ENCODE results near the gene MAPK4. TPM values are rescaled to one million over a fixed set of nuclear protein-coding genes. Genes with fewer than 3 reads are reported as not detected.

The MAPK4 gene
- total and polyA plus RNA-seq, 7 donors = 0.60 to 16.1 (median 8.8) TPM; not detected in 1

DNA sequence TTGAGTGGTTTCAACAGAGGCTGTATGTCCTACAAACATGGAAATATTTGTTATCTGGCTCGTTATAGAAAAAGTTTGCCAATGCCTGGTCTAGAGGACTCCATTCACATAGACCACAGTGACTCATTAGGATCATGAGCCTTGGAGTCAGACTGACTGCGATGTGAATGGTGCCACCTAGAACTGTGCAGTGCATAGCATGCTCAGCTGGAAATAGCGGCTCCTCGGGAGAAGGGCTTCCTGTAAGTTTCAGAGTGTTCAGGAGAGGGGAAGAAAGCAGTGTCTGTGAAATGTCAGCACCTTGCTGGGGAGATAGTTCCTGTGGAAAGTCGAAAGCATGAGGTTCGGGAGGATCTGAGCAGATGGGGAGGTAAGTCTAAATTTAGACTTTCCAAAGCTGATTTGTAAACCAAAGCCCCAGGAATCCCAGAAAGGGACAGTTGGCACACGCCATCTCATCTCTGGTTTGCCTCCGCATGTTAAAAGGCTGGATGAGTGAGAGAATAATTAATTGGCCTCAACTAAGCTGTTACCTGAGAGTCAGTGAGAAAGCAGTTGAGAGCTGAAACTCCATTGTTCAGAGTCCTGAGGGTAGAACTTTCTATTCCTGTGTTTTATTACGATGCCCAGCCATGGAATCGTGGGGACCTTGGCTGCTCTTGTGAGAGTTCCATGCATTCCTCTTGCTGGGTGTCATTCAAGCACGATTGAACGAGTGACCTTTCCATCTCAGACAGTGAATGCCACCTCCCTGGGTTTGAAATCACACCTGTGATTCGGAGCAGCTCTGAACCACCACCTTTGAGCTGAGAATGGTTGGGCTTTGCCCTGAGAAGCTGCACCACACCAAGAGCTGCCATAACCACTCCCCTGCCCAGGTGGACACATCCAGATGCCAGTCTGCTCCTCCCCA is 99.5 kb downstream of the MAPK4 start:
- Histone ChIP-seq H3K27me3 (no peaks in the 10 kb centered on the region), H3K4me1 (peaks cover 0 to 57% (median 43%) of the 10 kb centered on the region in 4 donors), H3K27ac (peak overlapping the region; percentile 71 to 94 (median 80)), H3K36me3 (peaks cover 0 to 7% (median 0%) of the 10 kb centered on the region in 4 donors), H3K9me3 (peaks cover 0 to 3% (median 0%) of the 10 kb centered on the region in 4 donors), H3K4me3 (no peak overlapping the region)
- 75 to 81% methylated on average over 13 of the region's 13 CpGs for WGBS, 2 donors
- DNase-seq = peak; percentile 80
- TF ChIP-seq POLR2AphosphoS5 (IDR thresholded peaks at IDR 0.05) = peak; percentile 47 to 83 (median 62)
- TF ChIP-seq CTCF (IDR thresholded peaks at IDR 0.05) = peak in 1 of 4 experiments; percentile 31
- TF ChIP-seq POLR2A (IDR thresholded peaks at IDR 0.05) = no peak
- TF ChIP-seq EP300 (IDR thresholded peaks at IDR 0.05) = peak in 1 of 4 donors; percentile 65
- intact Hi-C loops (cut with DNase I) = loop anchor here (2.0 to 10.0 kb wide), 5 partner anchors 98 to 845 kb away; partner anchors contain the start of genes ACAA2, MAPK4 and ME2

- Histone ChIP-seq H3K4me3 (no peak overlapping the region), H3K27ac (no peak overlapping the region), H3K4me1 (peaks cover 0 to 45% (median 26%) of the 10 kb centered on the region in 4 donors), H3K9me3 (peaks cover 0 to 3% (median 0%) of the 10 kb centered on the region in 4 donors), H3K36me3 (peaks cover 0 to 8% (median 0%) of the 10 kb centered on the region in 4 donors), H3K27me3 (no peaks in the 10 kb centered on the region)
- TF ChIP-seq POLR2A (IDR thresholded peaks at IDR 0.05) = no peak
- no peak for TF ChIP-seq CTCF (IDR thresholded peaks at IDR 0.05)
- TF ChIP-seq EP300 (IDR thresholded peaks at IDR 0.05) = no peak
- TF ChIP-seq POLR2AphosphoS5 (IDR thresholded peaks at IDR 0.05) = no peak
- WGBS, 2 donors = 82 to 86% methylated on average over 1 of the region's 1 CpG
- intact Hi-C loops (cut with DNase I) = no loop called here
- DNase-seq = no peak
Observed at GRCh38 chr18:50661013-50661412, 101.1 kb downstream of the MAPK4 start.

- H3K4me3 ChIP-seq = no peak overlapping the region
- no peak for DNase-seq
- peaks cover 0 to 33% (median 16%) of the 10 kb centered on the region in 4 donors for H3K4me1 ChIP-seq
- 64 to 74% methylated on average over 3 of the region's 3 CpGs for WGBS, 2 donors
- no peaks in the 10 kb centered on the region for H3K27me3 ChIP-seq
- TF ChIP-seq EP300 (IDR thresholded peaks at IDR 0.05) = no peak
- no peak for TF ChIP-seq POLR2AphosphoS5 (IDR thresholded peaks at IDR 0.05)
- no peak for TF ChIP-seq POLR2A (IDR thresholded peaks at IDR 0.05)
- TF ChIP-seq CTCF (IDR thresholded peaks at IDR 0.05) = no peak
- H3K9me3 ChIP-seq = peaks cover 0 to 3% (median 0%) of the 10 kb centered on the region in 4 donors
- no peak overlapping the region for H3K27ac ChIP-seq
- intact Hi-C loops (cut with DNase I) = no loop called here
- peaks cover 0 to 8% (median 0%) of the 10 kb centered on the region in 4 donors for H3K36me3 ChIP-seq
Observed at GRCh38 chr18:50662177-50662576, 102.3 kb downstream of the MAPK4 start.

DNA sequence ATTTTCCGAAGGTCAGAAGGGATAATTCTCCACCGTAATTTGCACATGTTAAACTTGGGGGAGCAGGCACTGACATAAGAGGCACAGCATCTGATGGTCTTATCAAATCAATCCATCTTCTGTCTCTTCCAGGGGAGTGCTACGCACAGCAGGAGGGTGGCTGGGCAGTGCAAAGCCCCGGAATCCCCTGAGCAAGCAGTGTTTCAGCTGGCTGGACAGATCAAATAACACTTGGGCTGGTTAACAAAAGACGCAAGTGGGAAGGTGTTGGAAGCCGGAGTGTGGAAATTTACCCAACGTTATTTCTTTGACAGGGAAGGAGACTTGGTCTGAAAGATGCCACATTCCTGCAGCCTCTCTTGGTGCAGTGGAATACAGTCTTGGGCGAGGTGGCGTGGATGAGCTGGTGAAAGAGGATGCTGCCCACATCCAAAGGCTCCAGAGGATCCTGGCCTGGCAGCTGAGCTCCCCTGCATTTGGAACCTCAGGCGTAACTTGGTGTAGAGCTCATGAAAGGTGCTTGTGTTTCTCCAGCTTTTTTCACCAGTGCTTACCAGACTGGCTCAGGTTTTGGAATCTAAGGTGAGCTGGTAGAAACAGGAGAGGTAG is 103.0 kb downstream of the MAPK4 start:
- peaks cover 0 to 8% (median 0%) of the 10 kb centered on the region in 4 donors for H3K36me3 ChIP-seq
- intact Hi-C loops (cut with DNase I) = no loop called here
- TF ChIP-seq CTCF (IDR thresholded peaks at IDR 0.05) = no peak
- TF ChIP-seq EP300 (IDR thresholded peaks at IDR 0.05) = no peak
- no peak for TF ChIP-seq POLR2A (IDR thresholded peaks at IDR 0.05)
- TF ChIP-seq POLR2AphosphoS5 (IDR thresholded peaks at IDR 0.05) = no peak
- peaks cover 0 to 26% (median 12%) of the 10 kb centered on the region in 4 donors for H3K4me1 ChIP-seq
- H3K27me3 ChIP-seq = no peaks in the 10 kb centered on the region
- no peak overlapping the region for H3K4me3 ChIP-seq
- DNase-seq = no peak
- 78 to 80% methylated on average over 10 of the region's 10 CpGs for WGBS, 2 donors
- H3K27ac ChIP-seq = no peak overlapping the region
- peaks cover 0 to 3% (median 0%) of the 10 kb centered on the region in 4 donors for H3K9me3 ChIP-seq

Data from sigmoid colon (tissue), 7 donors.